Activated CD8-positive, alpha-beta memory T cell treated with anti-CD3 and anti-CD28 coated beads for 4 hours (primary cell): ENCODE data around the gene ATAD1.
"Not testable (repeated sequence)": the region's sequence is repeated elsewhere in the genome, so short reads cannot be mapped to it uniquely, and the experiment has no call there.

Source experiments
- DNase-seq, 2 donors: peaks; one replicate each; pipeline ENCODE4 v3.0.0-alpha.2; 2020; ENCODE audit warnings: low read depth in 2 of 2

Gene ATAD1

DNA sequence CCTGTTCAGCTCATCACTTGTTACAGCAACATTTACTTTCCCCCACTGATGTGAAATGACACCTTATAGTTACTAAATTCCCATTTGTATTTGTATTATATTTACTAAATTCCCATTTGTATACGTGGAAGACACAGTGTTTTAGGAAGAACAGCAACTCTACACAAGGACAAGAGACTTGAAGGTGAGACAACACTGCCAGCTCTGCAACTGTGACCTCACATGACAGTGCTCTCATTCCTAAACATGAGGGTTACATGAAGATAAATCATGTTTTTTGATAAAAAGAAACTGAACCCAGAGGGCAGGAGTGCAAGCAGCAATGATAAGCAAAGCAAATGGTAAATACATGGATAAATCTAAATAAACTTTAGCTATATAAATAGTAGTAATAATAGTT is 60.3 kb downstream of the ATAD1 start:
- no peak for DNase-seq

DNA sequence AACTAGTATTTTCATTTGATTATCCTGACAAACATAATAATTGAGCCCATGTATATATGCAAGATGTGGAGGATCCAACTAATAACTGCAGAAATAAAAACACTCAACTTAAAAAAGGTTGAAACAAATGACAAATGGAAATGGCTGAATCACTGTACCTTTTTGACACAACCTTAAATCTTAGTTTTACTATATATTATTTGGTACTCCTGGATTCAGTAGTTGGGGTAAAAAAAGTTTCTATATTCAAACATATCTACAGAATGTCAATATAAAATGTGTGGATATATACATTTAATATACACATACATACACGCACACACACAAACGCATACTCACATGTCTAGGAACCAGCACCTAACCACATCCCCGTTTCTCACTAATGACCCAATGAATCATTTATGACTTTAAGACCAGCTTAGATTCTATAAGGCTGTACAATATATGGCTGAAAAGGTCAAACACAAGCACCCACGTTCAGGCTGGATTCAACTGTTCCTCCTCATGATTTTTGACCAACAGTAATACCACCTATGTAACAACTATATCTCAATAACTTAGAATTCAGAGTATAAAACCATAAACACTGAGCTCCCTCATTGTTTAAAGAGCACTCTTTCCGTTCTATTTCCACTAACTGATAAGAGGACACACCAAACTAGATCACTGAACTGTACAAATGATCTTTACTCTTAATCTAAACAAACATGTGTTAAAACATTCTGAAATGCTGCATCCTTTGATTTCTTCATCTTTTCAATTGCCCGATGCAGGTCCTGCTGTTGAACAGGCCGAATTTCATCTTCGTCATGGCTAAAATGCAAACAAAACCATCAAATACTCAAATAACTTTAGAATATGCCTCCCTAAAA is 63.8 kb downstream of the ATAD1 start:
- no peak for DNase-seq

DNA sequence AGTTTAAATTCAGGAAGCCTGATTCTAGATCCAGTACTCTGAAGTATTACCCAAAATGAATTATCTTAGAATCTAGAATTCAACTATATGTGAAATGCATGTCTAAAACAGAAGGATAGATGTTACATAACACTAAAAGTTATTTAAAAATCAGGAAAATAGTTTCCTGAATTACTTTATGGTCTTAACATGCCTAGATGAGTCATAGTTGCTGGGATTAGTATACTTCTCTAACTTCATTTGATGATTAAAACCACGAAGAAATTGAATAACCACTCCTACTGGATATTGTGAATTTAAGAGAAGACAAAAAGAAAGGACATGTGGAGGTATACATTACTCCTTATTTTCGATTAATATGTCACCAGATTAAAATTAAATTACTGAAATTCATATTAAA is 65.5 kb downstream of the ATAD1 start:
- DNase-seq: no peak

DNA sequence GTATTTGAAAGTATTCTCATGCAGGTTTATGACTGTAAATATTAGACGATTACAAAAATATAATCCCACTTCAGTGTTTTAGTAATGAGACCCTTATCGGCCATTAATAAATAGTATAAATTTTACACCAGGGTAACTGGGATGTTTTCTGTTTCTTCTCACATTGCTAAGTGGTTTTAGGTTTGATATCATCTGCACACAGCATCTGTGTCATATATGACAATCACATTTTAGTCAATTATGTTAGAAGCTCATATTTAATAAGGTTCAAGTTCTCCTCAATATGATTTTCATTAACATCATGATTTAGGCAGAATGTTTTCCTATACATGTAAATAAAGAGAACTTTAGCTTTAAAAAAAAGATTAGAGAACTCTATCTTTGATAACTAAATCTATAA is 66.8 kb downstream of the ATAD1 start:
- no peak for DNase-seq

DNA sequence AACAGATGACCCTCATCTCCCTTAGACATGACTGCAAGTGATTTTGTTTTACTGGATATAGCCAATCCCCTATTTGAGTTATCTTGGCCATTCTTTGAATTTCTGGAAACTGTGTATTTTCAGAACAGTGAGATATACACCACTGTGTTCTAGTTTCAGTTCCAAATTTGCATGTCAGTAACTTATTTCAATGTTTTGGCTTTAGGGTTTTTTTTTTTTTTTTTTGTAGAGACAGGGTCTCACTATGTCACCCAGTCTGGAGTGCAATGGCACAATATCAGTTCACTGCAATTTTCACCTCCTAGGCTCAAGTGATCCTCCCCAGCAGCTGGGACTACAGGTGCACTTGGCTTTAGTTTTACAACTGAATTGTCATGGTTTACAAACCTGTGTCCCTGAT is 67.2 kb downstream of the ATAD1 start:
- no peak for DNase-seq

DNA sequence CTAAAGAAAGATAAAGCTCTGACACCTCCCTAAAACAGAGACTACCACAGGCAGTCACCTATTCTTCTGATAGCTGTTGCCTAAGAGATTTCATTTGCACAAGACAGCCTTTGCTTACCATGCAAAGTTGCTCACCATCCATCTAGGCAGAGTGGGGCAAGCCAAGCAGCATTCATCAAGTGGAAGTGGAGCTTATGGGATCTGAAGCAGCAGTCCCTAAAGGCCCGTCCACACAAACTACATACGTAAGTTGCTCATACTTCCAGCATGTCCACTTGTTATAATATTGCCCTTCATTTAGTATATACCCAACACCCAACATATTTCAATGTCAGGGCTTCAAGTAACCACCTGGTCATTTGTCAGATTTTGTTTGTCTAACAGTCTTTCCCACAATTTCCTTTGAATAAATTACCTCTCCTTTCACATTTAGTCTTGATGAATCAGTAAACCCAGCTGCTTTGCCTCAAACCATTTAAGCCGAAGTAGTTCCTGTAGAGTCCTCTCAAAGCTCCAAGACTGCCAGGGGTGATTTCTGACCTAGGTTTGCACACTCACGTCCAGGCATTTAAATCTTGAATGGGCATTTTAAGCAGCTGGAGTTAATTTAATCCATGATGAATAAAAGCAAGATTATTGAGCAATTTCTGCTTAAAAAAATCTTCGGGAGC is 67.9 kb downstream of the ATAD1 start:
- no peak for DNase-seq

DNA sequence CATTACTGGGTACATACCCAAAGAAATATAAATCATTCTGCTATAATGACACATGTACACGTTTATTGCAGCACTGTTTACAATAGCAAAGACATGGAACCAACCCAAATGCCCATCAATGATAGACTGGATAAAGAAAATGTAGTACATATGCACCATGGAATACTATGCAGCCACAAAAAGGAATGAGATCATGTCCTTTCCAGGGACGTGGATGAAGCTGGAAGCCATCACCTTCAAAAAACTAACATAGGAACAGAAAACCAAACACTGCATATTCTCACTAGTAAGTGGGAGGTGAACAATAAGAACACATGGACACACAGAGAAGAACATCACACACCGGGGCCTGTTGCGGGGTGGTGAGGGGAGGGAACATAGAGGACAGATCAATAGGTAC is 69.8 kb downstream of the ATAD1 start:
- not testable (repeated sequence) for DNase-seq

DNA sequence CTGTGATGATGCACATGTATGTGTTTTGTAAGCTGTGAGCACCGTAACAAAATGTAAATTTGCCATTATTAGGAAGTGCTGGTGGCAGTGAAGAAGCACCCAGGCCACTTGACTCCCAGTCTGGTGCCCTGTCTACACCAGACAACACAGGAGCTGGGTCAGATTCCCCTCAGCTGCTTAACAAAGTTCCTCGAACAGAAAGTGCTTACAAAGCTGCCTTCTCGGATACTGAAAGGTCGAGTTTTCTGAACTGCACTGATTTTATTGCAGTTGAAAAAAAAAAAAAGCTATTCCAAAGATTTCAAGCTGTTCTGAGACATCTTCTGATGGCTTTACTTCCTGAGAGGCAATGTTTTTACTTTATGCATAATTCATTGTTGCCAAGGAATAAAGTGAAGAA is 71.1 kb downstream of the ATAD1 start:
- DNase-seq: no peak

DNA sequence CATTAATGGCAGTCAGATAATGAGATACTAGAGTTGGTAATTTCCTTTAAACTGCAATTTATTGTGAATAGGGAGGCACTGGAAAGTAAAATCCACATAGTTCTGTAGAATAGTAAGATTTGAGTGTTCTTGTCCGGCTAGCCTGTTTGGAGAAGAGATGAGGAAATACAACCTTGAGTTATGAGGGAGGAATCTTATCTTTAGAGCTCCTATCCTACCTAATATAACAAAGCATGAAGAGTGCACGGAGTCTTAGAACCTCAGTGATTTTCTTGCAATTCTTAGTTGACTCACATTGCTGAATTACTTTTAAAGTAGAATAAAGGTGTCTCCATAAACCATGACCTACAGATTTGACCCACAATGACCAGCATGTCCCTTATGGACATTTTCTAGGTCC is 73.4 kb downstream of the ATAD1 start:
- DNase-seq: no peak

DNA sequence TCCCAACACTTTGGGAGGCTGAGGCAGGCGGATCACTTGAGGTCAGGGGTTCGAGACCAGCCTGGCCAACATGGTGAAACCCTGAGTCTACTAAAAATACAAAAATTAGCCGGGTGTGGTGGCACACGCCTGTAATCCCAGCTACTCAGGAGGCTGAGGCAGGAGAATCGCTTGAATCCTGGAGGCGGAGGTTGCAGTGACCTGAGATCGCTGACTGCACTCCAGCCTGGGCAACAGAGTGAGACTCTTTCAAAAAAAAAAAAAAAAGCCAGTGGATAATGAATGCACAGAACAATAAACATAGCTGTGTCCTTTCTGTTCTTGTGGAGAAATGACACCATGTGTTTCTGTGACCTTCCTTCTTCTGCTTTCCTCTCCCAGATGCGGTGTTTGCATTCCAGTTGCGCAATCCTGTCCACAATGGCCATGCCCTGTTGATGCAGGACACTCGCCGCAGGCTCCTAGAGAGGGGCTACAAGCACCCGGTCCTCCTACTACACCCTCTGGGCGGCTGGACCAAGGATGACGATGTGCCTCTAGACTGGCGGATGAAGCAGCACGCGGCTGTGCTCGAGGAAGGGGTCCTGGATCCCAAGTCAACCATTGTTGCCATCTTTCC is 74.9 kb downstream of the ATAD1 start:
- not testable (repeated sequence) for DNase-seq

DNA sequence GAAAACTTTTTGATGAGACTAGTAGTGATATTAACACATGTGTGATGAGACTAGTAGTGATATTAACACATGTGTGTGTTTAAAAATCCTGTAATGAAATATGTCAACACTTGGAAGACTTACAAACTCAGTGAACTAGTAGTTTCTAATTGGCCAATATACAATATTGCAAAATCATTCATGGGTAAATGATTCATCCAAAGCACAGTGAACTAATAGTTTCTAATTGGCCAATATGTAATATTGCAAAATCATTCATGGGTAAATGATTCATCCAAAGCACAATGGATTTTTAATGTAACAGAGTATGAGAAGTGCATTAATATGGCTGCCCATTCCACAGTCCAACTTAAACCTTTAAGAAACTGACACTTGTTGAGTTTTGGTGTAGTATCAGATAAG is 77.8 kb downstream of the ATAD1 start:
- DNase-seq: no peak

DNA sequence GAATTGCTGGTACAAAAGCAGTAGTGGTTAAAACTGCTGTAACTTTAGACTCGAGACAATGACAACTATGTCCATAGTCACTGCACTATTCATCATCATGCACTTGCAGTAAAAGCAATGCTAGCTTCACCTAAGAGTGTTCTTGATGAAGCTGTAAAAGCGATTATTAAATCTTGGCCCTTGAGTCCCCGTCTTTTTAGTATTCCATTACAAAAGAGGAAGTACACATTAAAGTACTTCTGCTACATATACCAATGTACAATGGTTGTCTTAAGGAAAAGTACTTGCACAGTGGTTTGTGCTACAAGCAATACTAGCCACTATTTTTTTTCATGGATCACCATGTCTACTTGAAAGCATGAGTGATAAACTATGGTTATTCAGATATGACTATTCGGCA is 78.3 kb downstream of the ATAD1 start:
- no peak for DNase-seq

DNA sequence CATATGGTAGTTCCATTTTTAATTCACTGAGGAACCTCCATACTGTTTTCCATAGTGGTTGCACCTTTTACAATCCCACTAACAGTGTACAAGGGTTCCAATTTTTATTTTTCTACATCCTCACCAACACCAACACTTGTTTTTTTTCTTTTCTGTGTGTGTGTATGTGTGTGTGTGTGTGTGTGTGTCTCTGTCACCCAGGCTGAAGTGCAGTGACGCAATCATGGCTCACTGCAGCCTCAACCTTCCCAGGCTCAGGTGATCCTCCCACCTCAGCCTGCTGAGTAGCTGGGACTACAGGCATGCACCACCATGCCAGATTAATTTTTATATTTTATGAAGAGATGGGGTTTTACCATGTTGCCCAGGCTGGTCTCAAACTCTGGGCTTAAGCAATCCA is 79.8 kb downstream of the ATAD1 start:
- not testable (repeated sequence) for DNase-seq

DNA sequence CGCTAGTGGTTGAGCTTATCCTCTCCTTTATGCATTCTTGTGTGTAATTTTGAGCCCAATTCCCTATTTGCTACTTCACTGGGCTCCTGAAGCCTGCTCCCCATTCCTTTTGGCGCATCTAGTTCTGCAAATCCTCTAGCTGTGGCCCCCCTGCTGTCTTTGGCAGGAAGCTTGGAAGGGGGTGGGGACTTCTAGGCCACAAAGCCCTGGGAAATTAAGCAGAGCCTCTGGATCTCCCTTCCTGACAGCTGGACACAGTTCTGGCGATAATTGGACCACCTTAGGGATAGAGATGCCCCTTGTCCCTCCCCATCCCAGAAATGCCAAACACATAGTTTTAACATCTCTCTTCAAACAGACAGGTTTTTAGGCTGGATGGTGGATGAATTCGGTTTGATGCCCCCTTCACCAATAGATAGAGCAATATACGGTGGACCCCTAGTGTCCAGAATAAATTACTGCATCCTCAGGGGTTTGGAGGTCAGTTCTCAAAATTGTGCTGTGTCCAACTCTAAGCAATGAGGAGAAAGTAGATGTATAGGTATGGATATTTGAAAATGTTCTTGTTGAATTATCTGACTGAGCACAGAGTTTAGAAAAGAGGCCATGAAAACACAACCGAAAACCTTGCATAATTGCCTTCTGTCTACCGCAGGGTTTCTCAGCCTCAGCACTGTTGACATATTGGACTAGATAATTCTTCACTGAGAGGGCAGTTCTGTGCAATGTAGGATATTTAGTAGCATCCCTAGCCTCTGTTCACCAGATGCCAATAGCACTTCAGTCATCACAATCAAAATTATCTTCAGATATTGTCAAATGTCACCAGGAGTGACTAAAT is 82.8 kb downstream of the ATAD1 start:
- no peak for DNase-seq

DNA sequence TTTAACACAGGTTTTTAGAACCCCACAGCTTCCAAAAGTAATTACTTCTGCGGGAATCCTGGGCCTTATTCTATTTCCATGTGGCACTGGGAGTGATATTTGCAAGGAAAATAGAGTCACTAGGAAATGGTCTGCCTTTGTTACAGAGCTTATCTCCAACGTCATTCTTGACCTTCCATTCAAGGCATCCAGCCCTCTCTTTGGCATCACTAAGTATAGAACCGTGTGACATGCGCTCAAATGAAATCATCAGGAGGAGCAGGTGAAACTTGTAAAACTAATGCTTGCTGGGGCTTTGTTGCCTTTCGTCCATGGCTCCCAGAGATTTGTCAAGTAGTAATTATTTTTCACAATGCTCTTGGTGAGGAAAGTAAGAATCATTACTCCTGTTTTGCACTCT is 84.9 kb downstream of the ATAD1 start:
- no peak for DNase-seq

DNA sequence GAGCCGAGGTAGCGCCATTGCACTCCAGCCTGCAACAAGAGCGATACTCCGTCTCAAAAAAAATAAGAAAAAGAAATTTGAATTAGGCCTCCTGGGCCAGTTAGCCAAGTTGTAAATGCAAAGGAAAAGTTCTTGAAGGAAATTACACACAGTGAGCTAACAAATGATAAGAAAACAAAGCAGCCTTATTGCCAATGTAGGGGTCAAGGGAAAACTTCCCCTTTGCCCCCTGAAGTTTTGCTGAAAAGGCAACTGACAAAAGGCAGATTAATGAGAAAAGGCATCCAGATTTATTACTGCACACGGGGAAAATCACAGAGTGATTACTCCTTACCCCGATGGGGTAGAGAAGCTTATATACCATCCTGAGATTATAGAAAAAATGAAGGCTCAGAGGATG is 88.1 kb downstream of the ATAD1 start:
- DNase-seq: no peak

DNA sequence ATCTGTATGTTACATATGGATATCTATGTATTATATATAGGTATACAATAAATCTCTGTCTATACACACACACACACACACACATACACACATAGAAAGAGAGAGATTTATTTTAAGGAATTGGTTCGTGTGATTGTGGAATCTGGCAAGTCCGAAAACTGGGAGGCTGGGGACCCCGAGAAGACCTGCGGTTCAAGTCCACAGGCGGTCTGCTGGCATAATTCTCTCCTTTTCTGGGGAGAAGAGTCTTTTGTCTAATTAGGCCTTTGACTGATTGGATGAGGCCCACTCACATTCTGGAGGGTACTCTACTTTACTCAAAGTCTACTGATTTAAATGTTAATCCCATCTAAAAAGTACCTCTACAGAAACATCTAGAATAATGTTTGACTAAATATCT is 93.2 kb downstream of the ATAD1 start:
- DNase-seq: no peak

DNA sequence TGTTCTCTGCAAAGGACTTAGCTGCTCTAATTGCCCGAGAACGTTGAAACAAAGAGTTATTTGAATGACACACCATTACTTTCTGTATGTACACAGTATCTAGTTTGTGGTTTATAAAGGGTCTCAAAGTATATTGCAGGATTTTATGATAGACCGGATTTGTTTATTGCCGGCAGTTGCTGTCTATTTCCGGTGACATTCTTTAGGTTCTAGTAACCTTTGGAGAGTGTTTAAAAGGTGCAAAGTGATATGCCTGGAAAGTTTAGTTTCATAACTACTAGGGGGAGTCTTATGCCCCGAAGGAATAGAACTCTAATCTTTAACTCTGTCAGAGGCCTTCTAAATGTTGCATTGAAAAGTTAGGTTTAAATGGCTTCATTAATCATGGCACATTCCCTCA is 94.5 kb downstream of the ATAD1 start:
- no peak for DNase-seq

DNA sequence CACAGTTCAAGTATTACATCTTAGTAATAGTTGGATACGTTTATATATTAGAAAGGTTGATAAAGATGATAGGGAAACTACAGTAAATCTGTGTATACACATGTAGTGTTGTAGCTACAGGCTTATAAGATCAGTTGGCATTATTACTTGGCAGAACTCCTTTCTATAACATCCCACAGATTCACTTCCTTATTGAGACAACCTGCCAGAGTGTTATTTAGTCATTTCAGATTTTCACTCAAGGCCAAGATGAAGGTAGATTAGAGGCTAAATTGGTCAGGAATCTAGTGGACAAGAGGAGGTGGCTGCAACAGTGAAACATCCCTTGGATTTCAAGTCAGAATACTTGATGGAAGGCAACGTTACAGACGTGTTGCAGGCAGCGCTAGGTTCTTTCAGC is 95.3 kb downstream of the ATAD1 start:
- no peak for DNase-seq

DNA sequence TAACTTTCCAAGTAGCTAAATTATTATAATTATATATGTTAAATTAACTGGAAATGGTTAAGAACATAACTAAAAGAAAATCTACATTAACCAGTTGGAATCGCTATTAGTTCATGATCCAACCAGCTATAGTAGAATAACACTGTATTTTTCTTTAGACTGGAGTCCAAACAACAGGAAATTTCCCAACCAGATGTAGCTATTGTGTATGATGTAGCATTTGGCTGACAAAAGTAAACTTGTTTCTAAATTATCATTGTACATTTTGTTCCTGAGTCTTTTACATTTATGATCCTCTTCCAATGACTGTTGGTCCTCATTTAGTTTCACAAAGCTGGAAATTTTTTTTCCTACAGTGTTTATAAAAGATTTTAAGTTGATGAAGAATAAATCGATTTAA is 96.2 kb downstream of the ATAD1 start:
- DNase-seq: no peak

DNA sequence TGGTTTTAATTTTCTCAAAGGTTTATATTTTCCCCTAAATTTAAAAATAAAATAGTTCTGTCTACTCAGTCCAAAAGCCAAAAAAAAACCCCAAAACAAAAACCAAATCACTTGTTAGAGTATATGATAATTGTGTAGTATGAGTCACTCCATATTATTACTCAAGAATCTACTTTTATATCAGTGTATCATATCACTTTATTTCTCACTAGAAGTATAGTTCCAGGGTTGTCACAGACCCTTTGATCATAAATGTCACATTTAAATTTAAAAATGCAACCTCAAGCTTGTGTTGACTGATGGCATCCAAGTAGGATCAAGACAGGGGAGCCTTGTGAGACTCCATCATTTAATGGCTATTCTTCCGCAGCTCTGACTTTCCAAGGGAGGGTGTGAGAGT is 97.4 kb downstream of the ATAD1 start:
- DNase-seq: no peak

DNA sequence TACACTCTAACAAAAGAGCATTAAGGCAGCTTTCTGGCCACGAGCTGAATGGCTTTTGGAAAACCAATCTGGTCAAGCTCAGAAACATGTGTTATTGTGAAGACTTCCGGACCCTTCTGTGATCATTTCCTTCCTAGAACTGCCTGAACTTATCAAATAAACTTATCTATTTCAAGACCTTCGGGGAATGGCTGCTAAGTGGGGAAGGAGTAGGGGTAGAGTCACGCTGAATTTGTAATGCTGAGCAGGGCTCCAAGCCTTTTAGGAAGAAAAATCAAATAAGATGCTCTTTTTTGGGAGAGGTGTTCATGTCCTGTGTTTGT is 101.7 kb downstream of the ATAD1 start:
- no peak for DNase-seq
